Metanephros (tissue), 1 donor: ENCODE measurements around the gene FOLR1. TPM values are rescaled to one million over a fixed set of nuclear protein-coding genes. Genes with fewer than 3 reads are reported as not detected.

ENCODE experiments used
- total RNA-seq: library from RNA; depleted of rRNA; stranded (reverse); fragments of >200 nt; gene quantifications from one replicate; pipeline ENCODE4 v1.2.3, GENCODE V29; 2014

FOLR1 gene
- total RNA-seq: 20.3 TPM

DNA sequence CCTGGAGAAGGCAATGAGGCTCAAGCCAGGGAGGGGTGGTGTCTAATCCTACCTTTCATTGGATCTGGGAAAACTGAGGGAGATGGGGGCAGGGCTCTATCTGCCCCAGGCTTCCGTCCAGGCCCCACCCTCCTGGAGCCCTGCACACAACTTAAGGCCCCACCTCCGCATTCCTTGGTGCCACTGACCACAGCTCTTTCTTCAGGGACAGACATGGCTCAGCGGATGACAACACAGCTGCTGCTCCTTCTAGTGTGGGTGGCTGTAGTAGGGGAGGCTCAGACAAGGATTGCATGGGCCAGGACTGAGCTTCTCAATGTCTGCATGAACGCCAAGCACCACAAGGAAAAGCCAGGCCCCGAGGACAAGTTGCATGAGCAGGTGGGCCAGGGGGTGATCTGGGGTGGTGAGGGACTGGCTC, at the start of gene FOLR1:
Gene FOLR1, plus strand, starts transcription at position 180 of the 421 bp plus-strand sequence. Its CDS starts 34 bp downstream, at position 214.

DNA sequence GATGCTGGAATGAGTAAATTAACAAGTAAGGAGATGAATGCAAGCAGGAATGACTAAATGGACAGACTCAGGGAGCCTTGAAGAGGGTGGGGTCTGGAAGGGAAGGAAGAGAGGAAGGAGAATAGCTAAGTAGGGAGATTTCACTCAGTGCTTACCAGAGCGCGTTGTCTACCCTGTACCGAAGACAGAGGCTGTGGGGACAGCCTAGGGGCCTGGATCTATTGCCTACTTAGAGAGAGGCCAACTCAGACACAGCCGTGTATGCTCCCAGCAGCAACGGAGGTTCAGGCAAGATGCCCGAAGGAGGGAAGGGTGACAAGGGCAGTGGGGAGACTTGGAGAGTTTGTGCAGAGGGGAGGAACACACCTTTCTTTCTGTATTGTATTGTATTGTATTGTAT, 24.7 kb downstream of the FOLR1 start, which contains the start of gene FOLR2:
Gene FOLR2, plus strand, starts transcription at position 157 of the 400 bp plus-strand sequence. CDS start 1,791 bp downstream, outside the sequence.

DNA sequence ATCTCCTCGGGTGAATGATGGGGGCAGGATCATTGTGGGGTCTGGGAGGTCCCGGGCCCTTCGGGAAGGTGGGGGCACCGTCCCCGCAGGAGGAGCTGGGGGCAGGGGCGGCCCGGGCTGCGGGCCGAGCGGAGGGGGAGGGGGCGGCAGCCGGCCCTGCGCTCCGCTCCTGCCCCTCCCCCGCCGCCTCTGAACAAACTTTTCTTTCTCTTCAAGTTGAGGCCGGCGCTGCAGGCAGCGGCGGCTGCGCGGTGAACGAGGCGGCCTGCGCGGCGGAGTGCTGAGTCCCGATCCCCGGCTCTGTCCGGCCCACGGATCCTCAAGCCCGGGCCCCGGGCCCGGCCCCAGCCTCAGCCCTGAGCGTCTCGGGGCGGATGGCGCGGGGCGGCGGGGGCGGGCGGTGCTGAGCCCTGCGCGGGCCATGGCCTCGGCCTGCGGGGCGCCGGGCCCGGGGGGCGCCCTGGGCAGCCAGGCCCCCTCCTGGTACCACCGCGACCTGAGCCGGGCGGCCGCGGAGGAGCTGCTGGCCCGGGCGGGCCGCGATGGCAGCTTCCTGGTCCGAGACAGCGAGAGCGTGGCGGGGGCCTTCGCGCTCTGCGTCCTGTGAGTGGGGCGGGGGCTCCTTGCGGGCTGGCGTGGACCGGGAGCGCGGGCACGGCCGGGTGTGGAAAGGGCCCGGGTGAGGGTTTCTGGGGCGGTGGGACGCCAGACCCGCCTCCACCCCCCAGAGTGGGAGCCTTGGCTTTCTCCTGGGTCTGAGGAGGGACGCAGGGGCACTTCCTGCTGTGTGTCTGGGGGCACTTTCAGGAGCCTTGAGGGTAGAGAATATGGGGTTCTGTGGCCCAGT, 32.8 kb downstream of the FOLR1 start, which contains the start of gene INPPL1:
Gene INPPL1, plus strand, starts transcription at position 204 of the 847 bp plus-strand sequence. Its CDS starts 218 bp downstream, at position 422.

DNA sequence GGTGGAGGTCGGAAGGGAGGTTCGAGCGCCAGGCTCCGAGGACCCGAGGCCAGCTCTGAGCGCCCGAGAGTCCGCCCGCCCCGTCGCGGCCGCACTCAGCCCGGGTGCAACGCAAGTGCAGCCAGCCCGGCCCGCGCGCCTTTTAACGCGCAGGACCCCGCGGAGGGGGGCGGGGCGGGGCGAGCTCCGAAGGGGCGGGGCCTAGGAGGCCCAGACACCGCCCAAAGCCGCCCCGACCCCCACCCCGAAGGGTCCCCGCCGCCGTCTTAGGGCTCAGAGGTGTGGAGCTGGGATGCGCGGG, 52.1 kb downstream of the FOLR1 start, which contains the start of gene PHOX2A:
Gene PHOX2A, minus strand, starts transcription at position 117 of the 301 bp plus-strand sequence. CDS start 172 bp downstream, outside the sequence.

Other genes starting within 250 kb of the FOLR1 start
- 4.9 TPM for gene IL18BP, start 193.2 kb upstream of the FOLR1 start, total RNA-seq
- 313 TPM for gene NUMA1, start 111.6 kb upstream of the FOLR1 start, total RNA-seq
- gene LRRC51, start 111.3 kb upstream of the FOLR1 start, total RNA-seq: 11.5 TPM
- gene LAMTOR1, start 88.8 kb upstream of the FOLR1 start, total RNA-seq: 85.5 TPM
- gene TOMT, start 86.2 kb upstream of the FOLR1 start, total RNA-seq: not detected
- gene ANAPC15, start 79.4 kb upstream of the FOLR1 start, total RNA-seq: 11.7 TPM
- 2.3 TPM for gene FOLR3, start 56.4 kb upstream of the FOLR1 start, total RNA-seq
- gene FOLR2, start 24.7 kb downstream of the FOLR1 start, total RNA-seq: 23.8 TPM
- gene INPPL1, start 32.6 kb downstream of the FOLR1 start, total RNA-seq: 112 TPM
- gene PHOX2A, start 52.0 kb downstream of the FOLR1 start, total RNA-seq: not detected
- gene CLPB, start 242.4 kb downstream of the FOLR1 start, total RNA-seq: 27.2 TPM